Spinal cord (tissue), 10 donors: ENCODE measurements around the gene OR10A6. TPM values are rescaled to one million over a fixed set of nuclear protein-coding genes. Genes with fewer than 3 reads are reported as not detected.

Experiments
- DNase-seq, 6 donors: peaks; one replicate each; pipeline versions ENCODE4 v3.0.0 to v3.0.0-alpha.2; 2013 to 2015; ENCODE audit warnings: low spot score in 6 of 6, low read depth in 4 of 6
- H3K27ac ChIP-seq: one replicate; pipeline ENCODE4 v1.5.1; 2013; ENCODE audit warnings: low read depth, low read length, control low read depth
- H3K27me3 ChIP-seq: one replicate; pipeline ENCODE4 v1.6.1; 2013; ENCODE audit warnings: low read length; ENCODE audit not compliant: control insufficient read depth, insufficient read depth
- H3K36me3 ChIP-seq: one replicate; pipeline ENCODE4 v1.6.1; 2013; ENCODE audit warnings: low read length; ENCODE audit not compliant: control insufficient read depth, insufficient read depth
- H3K4me1 ChIP-seq: one replicate; pipeline ENCODE4 v1.6.1; 2013; ENCODE audit warnings: low read length; ENCODE audit not compliant: control insufficient read depth, insufficient read depth
- H3K4me3 ChIP-seq: one replicate; pipeline ENCODE4 v1.5.1; 2013; ENCODE audit warnings: low read depth, low read length, control low read depth
- H3K9me3 ChIP-seq: one replicate; pipeline ENCODE4 v1.6.1; 2013; ENCODE audit warnings: low read length; ENCODE audit not compliant: control insufficient read depth, insufficient read depth
- WGBS: methylation state at CpG from one replicate; pipeline ENCODE4 v1.1.5; 2013; ENCODE audit warnings: missing lambda C conversion rate; ENCODE audit not compliant: insufficient coverage; 5-methylcytosine and 5-hydroxymethylcytosine counted together
- long read RNA-seq, 4 donors: transcript quantifications; one replicate each; lab custom pipeline, GENCODE V29; 2026
- polyA plus RNA-seq, 2 donors: library from polyadenylated mRNA; unstranded; fragments of 120-200 nt; gene quantifications; one replicate each; pipeline ENCODE4 v1.2.1, GENCODE V29; 2013; ENCODE audit not compliant: insufficient read length in 2 of 2
- total RNA-seq, 2 donors: library from RNA; depleted of rRNA in 1 of 2; stranded (reverse); fragments of 120-200 nt in 1 of 2; fragments of >200 nt in 1 of 2; gene quantifications; one replicate each; pipeline versions ENCODE4 v1.2.3 to v1.2.4, GENCODE V29; 2013 to 2014
- donor health status: healthy.

Gene OR10A6, protein sequence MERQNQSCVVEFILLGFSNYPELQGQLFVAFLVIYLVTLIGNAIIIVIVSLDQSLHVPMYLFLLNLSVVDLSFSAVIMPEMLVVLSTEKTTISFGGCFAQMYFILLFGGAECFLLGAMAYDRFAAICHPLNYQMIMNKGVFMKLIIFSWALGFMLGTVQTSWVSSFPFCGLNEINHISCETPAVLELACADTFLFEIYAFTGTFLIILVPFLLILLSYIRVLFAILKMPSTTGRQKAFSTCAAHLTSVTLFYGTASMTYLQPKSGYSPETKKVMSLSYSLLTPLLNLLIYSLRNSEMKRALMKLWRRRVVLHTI
- not detected for total RNA-seq
- not detected for polyA plus RNA-seq
- long read RNA-seq, donor 1, result 0 reads
- long read RNA-seq, donor 2, result 0 reads
- long read RNA-seq, donor 3, result 0 reads
- long read RNA-seq, donor 4, result 0 reads

DNA sequence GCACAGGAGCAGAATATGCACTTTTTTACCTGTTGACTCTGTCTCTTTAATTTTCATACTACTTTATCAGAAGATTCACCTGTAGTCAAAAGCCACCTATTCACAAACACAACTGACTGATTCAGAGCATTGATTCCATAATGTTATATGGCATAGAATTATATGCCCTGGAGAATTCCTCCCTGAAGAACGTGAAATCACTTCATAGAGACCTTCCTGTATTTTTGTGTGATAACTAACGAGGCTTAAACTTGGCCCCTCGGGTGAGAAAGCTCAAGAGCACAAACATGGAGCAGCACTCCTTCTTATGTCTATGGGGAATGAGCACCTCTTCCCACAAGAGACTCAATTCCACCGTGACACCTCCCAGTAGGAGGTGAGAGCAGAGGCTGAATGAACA lies at the start of gene OR10A6:
OR10A6 (minus strand) TSS at position 101 of the 400 bp plus-strand sequence. CDS start 2,606 bp downstream, outside the sequence.
- no peak for DNase-seq
- Histone ChIP-seq H3K27me3 (no peaks in the 10 kb centered on the region), H3K27ac (no peak within 1 kb of the TSS), H3K36me3 (no peaks in the 10 kb centered on the region), H3K9me3 (no peaks in the 10 kb centered on the region), H3K4me3 (no peak within 1 kb of the TSS), H3K4me1 (no peaks in the 10 kb centered on the region)
- WGBS, result 88% methylated on average over 3 of the region's 4 CpGs

GRCh38 chr11:7977232-7977917 lies 46.3 kb upstream of the OR10A6 start:
- Histone ChIP-seq H3K9me3 (no peaks in the 10 kb centered on the region), H3K4me3 (no peak overlapping the region), H3K4me1 (no peaks in the 10 kb centered on the region), H3K27ac (no peak overlapping the region), H3K36me3 (no peaks in the 10 kb centered on the region), H3K27me3 (no peaks in the 10 kb centered on the region)
- WGBS, result 96% methylated on average over 3 of the region's 5 CpGs
- no peak for DNase-seq

DNA sequence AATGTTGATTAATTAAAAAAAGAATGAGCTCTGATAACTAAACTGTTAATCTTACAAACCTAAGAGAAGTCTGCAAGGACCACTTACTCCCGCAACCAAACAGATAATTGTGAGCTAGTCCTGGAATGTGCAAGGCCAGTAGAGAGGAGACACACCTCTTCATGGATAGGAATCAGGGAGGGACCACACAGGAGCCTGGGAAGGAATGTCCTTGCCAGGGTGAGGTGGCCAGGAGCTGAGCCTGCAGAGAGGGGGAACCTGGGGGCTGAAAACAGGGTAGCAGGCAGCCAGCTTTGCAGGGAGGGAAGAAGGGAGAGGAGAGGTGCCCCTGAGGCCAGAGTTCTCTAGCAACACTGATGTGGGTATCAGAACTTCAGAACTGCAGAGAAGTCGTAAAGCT lies 43.6 kb upstream of the OR10A6 start:
- no peak overlapping the region for H3K27ac ChIP-seq
- no peaks in the 10 kb centered on the region for H3K36me3 ChIP-seq
- H3K4me1 ChIP-seq, result no peaks in the 10 kb centered on the region
- no peaks in the 10 kb centered on the region for H3K9me3 ChIP-seq
- no peaks in the 10 kb centered on the region for H3K27me3 ChIP-seq
- DNase-seq, result no peak
- H3K4me3 ChIP-seq, result no peak overlapping the region
- 100% methylated on average over 1 of the region's 2 CpGs for WGBS

DNA sequence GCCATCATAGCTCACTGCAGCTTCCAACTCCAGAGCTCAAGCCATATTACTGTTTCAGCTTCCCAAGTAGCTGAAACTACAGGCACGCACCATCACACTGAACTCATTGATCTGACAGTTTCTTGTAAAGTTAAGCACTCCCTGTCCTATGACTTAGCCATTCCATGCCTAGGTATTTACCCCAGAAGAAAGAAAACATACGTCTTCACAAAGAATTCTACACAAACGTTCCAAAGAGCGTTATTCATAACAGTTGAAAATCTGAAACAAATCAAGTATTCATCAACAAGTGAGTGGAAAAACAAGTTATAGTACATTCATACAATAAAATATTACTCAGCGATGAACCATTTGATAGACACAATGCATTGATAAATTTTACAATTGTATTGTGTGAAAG lies 41.9 kb upstream of the OR10A6 start:
- no peaks in the 10 kb centered on the region for H3K4me1 ChIP-seq
- H3K27ac ChIP-seq, result no peak overlapping the region
- no peak for DNase-seq
- H3K9me3 ChIP-seq, result no peaks in the 10 kb centered on the region
- WGBS, result 90% methylated on average over 1 of the region's 5 CpGs
- H3K4me3 ChIP-seq, result no peak overlapping the region
- no peaks in the 10 kb centered on the region for H3K36me3 ChIP-seq
- no peaks in the 10 kb centered on the region for H3K27me3 ChIP-seq

GRCh38 chr11:7971846-7972245 lies 40.8 kb upstream of the OR10A6 start:
- no peak for DNase-seq
- Histone ChIP-seq H3K27ac (no peak overlapping the region), H3K4me1 (no peaks in the 10 kb centered on the region), H3K27me3 (peaks cover 2% of the 10 kb centered on the region), H3K9me3 (no peaks in the 10 kb centered on the region), H3K4me3 (no peak overlapping the region), H3K36me3 (no peaks in the 10 kb centered on the region)

GRCh38 chr11:7969756-7970646 lies 38.9 kb upstream of the OR10A6 start:
- Histone ChIP-seq H3K36me3 (no peaks in the 10 kb centered on the region), H3K27ac (no peak overlapping the region), H3K9me3 (no peaks in the 10 kb centered on the region), H3K27me3 (peaks cover 2% of the 10 kb centered on the region), H3K4me3 (no peak overlapping the region), H3K4me1 (no peaks in the 10 kb centered on the region)
- WGBS, result no CpG with 5 or more reads among the region's 3 CpGs
- no peak for DNase-seq

DNA sequence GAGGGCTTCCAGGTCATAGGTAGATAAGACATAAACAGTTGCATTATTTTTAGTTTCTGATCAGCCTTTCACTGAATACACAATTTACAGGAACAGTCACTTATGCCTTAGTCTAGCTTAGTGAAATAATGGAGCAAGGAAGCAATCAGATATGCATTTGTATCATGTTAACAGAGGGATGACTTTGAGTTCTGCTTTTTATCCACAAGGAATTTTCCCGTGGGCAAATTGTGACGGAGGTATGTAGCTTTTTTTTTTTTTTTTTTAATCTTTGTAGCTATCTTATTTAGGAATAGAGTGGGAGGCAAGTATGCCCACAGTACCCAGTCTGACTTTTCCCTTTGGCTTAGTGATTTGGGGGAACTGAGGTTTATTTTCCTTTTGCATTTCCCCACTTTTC lies 37.6 kb upstream of the OR10A6 start:
- Histone ChIP-seq H3K4me1 (no peaks in the 10 kb centered on the region), H3K4me3 (no peak overlapping the region), H3K36me3 (no peaks in the 10 kb centered on the region), H3K9me3 (no peaks in the 10 kb centered on the region), H3K27ac (no peak overlapping the region), H3K27me3 (peaks cover 2% of the 10 kb centered on the region)
- whole genome bisulfite sequencing, result no CpG with 5 or more reads among the region's 2 CpGs
- no peak for DNase-seq

DNA sequence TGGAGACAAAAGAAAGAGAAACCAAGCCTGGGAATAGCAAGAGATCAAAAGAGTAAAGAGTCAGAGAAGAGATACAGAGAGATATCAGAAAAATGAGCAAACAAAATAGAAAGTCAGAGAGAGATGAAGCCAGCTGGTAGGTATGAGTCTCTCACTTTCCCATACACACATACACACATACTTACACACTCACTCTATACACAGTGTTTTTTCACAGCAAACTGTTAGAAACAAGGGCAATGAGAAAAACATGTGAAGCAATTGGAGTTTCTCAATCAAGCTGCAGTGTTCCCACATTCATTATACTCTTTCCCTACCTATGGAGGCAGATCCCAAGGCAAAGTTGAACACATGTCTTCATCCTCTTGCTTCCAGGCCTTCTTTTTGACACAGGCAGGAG lies 36.8 kb upstream of the OR10A6 start:
- Histone ChIP-seq H3K27me3 (peaks cover 2% of the 10 kb centered on the region), H3K4me1 (no peaks in the 10 kb centered on the region), H3K9me3 (no peaks in the 10 kb centered on the region), H3K36me3 (no peaks in the 10 kb centered on the region), H3K27ac (no peak overlapping the region), H3K4me3 (no peak overlapping the region)
- no peak for DNase-seq

DNA sequence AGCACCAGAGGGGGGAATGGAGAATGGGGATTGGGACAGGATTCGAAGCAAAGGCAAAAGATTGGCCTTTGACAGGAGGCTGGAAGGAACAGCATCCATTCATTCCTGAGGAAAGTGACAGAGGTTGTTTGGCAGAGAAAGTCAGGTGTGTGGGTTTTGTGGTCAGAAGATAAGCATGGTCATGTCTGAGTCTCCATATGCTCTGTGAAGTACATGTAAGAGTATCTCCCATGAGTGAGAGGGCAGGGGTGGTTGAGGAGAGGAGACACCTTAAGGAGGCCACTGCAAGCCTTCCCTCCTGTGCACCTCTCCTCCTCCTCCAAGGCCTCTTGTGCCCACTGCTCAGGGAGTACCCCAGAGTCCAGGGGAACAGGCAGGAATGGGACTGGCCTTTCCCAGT lies 36.0 kb upstream of the OR10A6 start:
- no peaks in the 10 kb centered on the region for H3K9me3 ChIP-seq
- DNase-seq, result no peak
- no peak overlapping the region for H3K27ac ChIP-seq
- peaks cover 2% of the 10 kb centered on the region for H3K27me3 ChIP-seq
- H3K4me1 ChIP-seq, result no peaks in the 10 kb centered on the region
- H3K36me3 ChIP-seq, result no peaks in the 10 kb centered on the region
- no peak overlapping the region for H3K4me3 ChIP-seq
- 58% methylated on average over 1 of the region's 1 CpG for WGBS
